AG10803 (cell line): ENCODE data around the gene ANKRD60.

Source experiments
- DNase-seq: peaks from one replicate; pipeline ENCODE4 v3.0.0; 2010; ENCODE audit warnings: low read depth
- H3K4me3 ChIP-seq: 2 replicates; pipeline ENCODE4 v1.5.1; 2011; ENCODE audit warnings: mild to moderate bottlenecking, low read length, control low read depth
- CTCF ChIP-seq: conservative IDR thresholded peaks from 2 replicates; pipeline ENCODE4 v1.5.1; 2011; ENCODE audit warnings: mild to moderate bottlenecking, low read length, control low read depth, inconsistent platforms

Gene ANKRD60

GRCh38 chr20:58243653-58244410, 15.4 kb upstream of the ANKRD60 start:
- DNase-seq, result no peak
- H3K4me3 ChIP-seq, result no peak overlapping the region
- TF ChIP-seq CTCF, result no peak

GRCh38 chr20:58242824-58243223, 14.4 kb upstream of the ANKRD60 start:
- DNase-seq, result no peak
- TF ChIP-seq CTCF, result no peak
- no peak overlapping the region for H3K4me3 ChIP-seq

GRCh38 chr20:58241766-58242465, 13.5 kb upstream of the ANKRD60 start:
- H3K4me3 ChIP-seq, result no peak overlapping the region
- no peak for DNase-seq
- TF ChIP-seq CTCF, result no peak

- DNase-seq, result no peak
- H3K4me3 ChIP-seq, result no peak overlapping the region
- no peak for TF ChIP-seq CTCF
These were observed 12.0 kb upstream of the ANKRD60 start for GRCh38 chr20:58240471-58240870.

- DNase-seq, result no peak
- no peak for TF ChIP-seq CTCF
- no peak overlapping the region for H3K4me3 ChIP-seq
These were observed 10.8 kb upstream of the ANKRD60 start for GRCh38 chr20:58239216-58239615.

- DNase-seq, result no peak
- no peak for TF ChIP-seq CTCF
- H3K4me3 ChIP-seq, result no peak overlapping the region
These were observed 10.0 kb upstream of the ANKRD60 start for GRCh38 chr20:58238490-58238889.
